Embryonic facial prominence (tissue), 1 donor: ENCODE measurements around the gene CELA3A.
"Not testable (repeated sequence)": the region's sequence is repeated elsewhere in the genome, so short reads cannot be mapped to it uniquely, and the experiment has no call there.

ENCODE experiments used
- DNase-seq: peaks from one replicate; pipeline ENCODE4 v3.0.0-alpha.2; 2016; ENCODE audit errors: extremely low spot score

CELA3A gene

GRCh38 chr1:22018583-22019559 is 17.4 kb downstream of the CELA3A start:
- DNase-seq = no peak

GRCh38 chr1:22021061-22021460 is 19.6 kb downstream of the CELA3A start:
- DNase-seq = no peak

- peak; percentile 72 for DNase-seq
Measured at GRCh38 chr1:22024485-22025367, 23.3 kb downstream of the CELA3A start.

- peak; percentile 86 for DNase-seq
Measured at GRCh38 chr1:22025368-22026155, 24.1 kb downstream of the CELA3A start.

GRCh38 chr1:22026924-22027289 is 25.4 kb downstream of the CELA3A start:
- DNase-seq = no peak

- no peak for DNase-seq
Measured at GRCh38 chr1:22030057-22030456, 28.6 kb downstream of the CELA3A start.

GRCh38 chr1:22030473-22030872 is 29.0 kb downstream of the CELA3A start:
- DNase-seq = no peak

- DNase-seq = no peak
Measured at GRCh38 chr1:22031214-22031962, 29.9 kb downstream of the CELA3A start.

GRCh38 chr1:22034834-22035233 is 33.4 kb downstream of the CELA3A start:
- not testable (repeated sequence) for DNase-seq

GRCh38 chr1:22037520-22037919 is 36.1 kb downstream of the CELA3A start:
- no peak for DNase-seq

- DNase-seq = no peak
Measured at GRCh38 chr1:22038036-22038435, 36.6 kb downstream of the CELA3A start.

GRCh38 chr1:22039594-22040285 is 38.3 kb downstream of the CELA3A start:
- DNase-seq = no peak

- DNase-seq = no peak
Measured at GRCh38 chr1:22040286-22040623, 38.8 kb downstream of the CELA3A start.

GRCh38 chr1:22041505-22041904 is 40.0 kb downstream of the CELA3A start:
- DNase-seq = no peak

GRCh38 chr1:22043198-22043769 is 41.8 kb downstream of the CELA3A start:
- no peak for DNase-seq

- DNase-seq = peak; percentile 56
Measured at GRCh38 chr1:22044690-22045420, 43.4 kb downstream of the CELA3A start.

GRCh38 chr1:22045604-22046228 is 44.3 kb downstream of the CELA3A start:
- no peak for DNase-seq

- DNase-seq = no peak
Measured at GRCh38 chr1:22048351-22049192, 47.1 kb downstream of the CELA3A start.
